ENCODE data around the gene XAGE2. TPM values are rescaled to one million over a fixed set of nuclear protein-coding genes. Genes with fewer than 3 reads are reported as not detected.
"Not testable (repeated sequence)": the region's sequence is repeated elsewhere in the genome, so short reads cannot be mapped to it uniquely, and the experiment has no call there.

The XAGE2 gene, protein sequence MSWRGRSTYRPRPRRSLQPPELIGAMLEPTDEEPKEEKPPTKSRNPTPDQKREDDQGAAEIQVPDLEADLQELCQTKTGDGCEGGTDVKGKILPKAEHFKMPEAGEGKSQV
- total RNA-seq (2014; rRNA removed; shearing (Covaris generic)): not detected in 2 replicates
- not detected in 2 replicates for polyA plus RNA-seq (2015; cell fraction: cytosol; rRNA removed)
- polyA plus RNA-seq (2015; cell fraction: nucleus; rRNA removed): not detected in 2 replicates

- in situ Hi-C loops (cut with HindIII; ENCODE audit: low pct_unique_long_range_greater_than_20kb, low sequenced_read_pairs): no loop called here
- no peak for DNase-seq (ENCODE audit: low read depth, low spot score)
Measured at GRCh38 chrX:52368368-52369055, at the start of gene XAGE2. Gene XAGE2 (plus strand): TSS chrX:52369021. CDS start chrX:52370015, 994 bp downstream.

GRCh38 chrX:52337410-52337809 lies 31.4 kb upstream of the XAGE2 start:
- in situ Hi-C loops (cut with HindIII; ENCODE audit: low pct_unique_long_range_greater_than_20kb, low sequenced_read_pairs): no loop called here
- no peak for DNase-seq (ENCODE audit: low read depth, low spot score)

- in situ Hi-C loops (cut with HindIII; ENCODE audit: low pct_unique_long_range_greater_than_20kb, low sequenced_read_pairs): no loop called here
- peak; percentile 7 for DNase-seq (ENCODE audit: low read depth, low spot score)
Measured at GRCh38 chrX:52341493-52341892, 27.3 kb upstream of the XAGE2 start.

- in situ Hi-C loops (cut with HindIII; ENCODE audit: low pct_unique_long_range_greater_than_20kb, low sequenced_read_pairs): not testable (repeated sequence)
Measured at GRCh38 chrX:52343131-52343530, 25.7 kb upstream of the XAGE2 start.

GRCh38 chrX:52345402-52345801 lies 23.4 kb upstream of the XAGE2 start:
- peak; percentile 67 for DNase-seq (ENCODE audit: low read depth, low spot score)
- in situ Hi-C loops (cut with HindIII; ENCODE audit: low pct_unique_long_range_greater_than_20kb, low sequenced_read_pairs): not testable (repeated sequence)

More at GRCh38 chrX:52343131-52343530, 25.7 kb upstream of the XAGE2 start:
- not testable (repeated sequence) for DNase-seq (ENCODE audit: low read depth, low spot score)

- in situ Hi-C loops (cut with HindIII; ENCODE audit: low pct_unique_long_range_greater_than_20kb, low sequenced_read_pairs): no loop called here
- DNase-seq (ENCODE audit: low read depth, low spot score): no peak
Measured at GRCh38 chrX:52346174-52347165, 22.4 kb upstream of the XAGE2 start.

GRCh38 chrX:52349681-52350080 lies 19.1 kb upstream of the XAGE2 start:
- DNase-seq (ENCODE audit: low read depth, low spot score): no peak
- in situ Hi-C loops (cut with HindIII; ENCODE audit: low pct_unique_long_range_greater_than_20kb, low sequenced_read_pairs): no loop called here

DNA sequence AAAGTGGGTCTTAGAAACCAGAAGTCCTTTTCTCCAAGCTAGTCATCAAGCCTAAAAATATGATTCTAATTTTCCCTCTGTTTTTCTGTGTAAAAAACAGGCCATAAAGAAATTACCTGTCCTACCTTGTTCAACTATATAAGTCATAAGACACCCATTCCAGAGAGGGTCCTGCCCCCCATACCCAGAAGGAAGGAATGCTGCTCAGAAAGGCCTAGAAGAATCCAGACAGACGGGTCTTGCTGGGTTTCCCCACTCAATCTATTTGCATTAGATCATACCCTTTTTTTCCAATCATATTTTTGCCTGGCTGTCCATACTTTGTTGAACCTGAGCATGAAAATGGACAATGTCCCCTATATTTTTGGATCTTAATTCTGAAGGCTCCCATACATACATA lies 16.3 kb upstream of the XAGE2 start:
- in situ Hi-C loops (cut with HindIII; ENCODE audit: low pct_unique_long_range_greater_than_20kb, low sequenced_read_pairs): no loop called here
- DNase-seq (ENCODE audit: low read depth, low spot score): no peak

- in situ Hi-C loops (cut with HindIII; ENCODE audit: low pct_unique_long_range_greater_than_20kb, low sequenced_read_pairs): no loop called here
Measured at GRCh38 chrX:52353838-52354237, 15.0 kb upstream of the XAGE2 start.

GRCh38 chrX:52355108-52355507 lies 13.7 kb upstream of the XAGE2 start:
- DNase-seq (ENCODE audit: low read depth, low spot score): no peak
- in situ Hi-C loops (cut with HindIII; ENCODE audit: low pct_unique_long_range_greater_than_20kb, low sequenced_read_pairs): no loop called here

More at GRCh38 chrX:52353838-52354237, 15.0 kb upstream of the XAGE2 start:
- no peak for DNase-seq (ENCODE audit: low read depth, low spot score)

GRCh38 chrX:52359614-52360232 lies 9.1 kb upstream of the XAGE2 start:
- in situ Hi-C loops (cut with HindIII; ENCODE audit: low pct_unique_long_range_greater_than_20kb, low sequenced_read_pairs): no loop called here
- no peak for DNase-seq (ENCODE audit: low read depth, low spot score)

DNA sequence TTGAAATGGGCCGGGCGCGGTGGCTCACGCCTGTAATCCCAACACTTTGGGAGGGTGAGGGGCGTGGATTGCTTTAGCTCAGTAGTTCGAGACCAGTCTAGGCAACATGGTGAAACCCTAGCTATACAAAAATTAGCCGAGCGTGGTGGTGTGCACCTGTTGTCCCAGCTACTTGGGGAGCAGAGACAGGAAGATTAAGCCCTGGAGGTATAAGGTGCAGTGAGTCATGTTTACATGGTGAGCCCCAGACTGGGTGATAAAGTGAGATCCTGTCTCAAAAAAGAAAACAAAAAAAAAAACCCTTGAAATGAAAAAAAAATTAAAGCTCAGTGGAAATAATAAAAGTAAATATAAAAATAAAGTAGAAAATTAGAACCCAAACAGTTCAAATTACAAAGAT lies 6.9 kb upstream of the XAGE2 start:
- in situ Hi-C loops (cut with HindIII; ENCODE audit: low pct_unique_long_range_greater_than_20kb, low sequenced_read_pairs): no loop called here
- DNase-seq (ENCODE audit: low read depth, low spot score): no peak

- in situ Hi-C loops (cut with HindIII; ENCODE audit: low pct_unique_long_range_greater_than_20kb, low sequenced_read_pairs): no loop called here
- DNase-seq (ENCODE audit: low read depth, low spot score): peak; percentile 10
Measured at GRCh38 chrX:52363247-52363883, 5.5 kb upstream of the XAGE2 start.

- in situ Hi-C loops (cut with HindIII; ENCODE audit: low pct_unique_long_range_greater_than_20kb, low sequenced_read_pairs): no loop called here
- DNase-seq (ENCODE audit: low read depth, low spot score): no peak
Measured at GRCh38 chrX:52378870-52379269, 10.0 kb downstream of the XAGE2 start.

DNA sequence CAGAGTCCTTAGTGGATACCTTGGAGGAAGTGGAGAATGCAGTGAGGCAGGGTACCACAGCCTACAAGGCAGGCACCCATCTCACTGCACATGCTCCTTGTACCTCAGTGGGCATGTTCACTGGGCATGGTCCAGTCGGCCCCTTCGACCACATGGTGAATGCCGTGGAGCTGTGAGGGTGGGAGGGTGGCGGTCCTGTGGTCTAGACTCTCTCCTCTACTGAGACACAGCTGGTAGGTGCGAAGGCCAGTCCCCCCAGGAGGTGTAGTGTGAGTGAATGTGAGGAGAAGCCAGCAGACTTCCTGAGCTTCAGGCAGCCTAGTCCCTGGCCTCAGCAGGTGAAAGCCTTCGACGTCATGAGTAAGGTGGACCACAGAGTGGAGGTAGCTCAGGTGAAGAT lies 12.2 kb downstream of the XAGE2 start:
- no peak for DNase-seq (ENCODE audit: low read depth, low spot score)
- in situ Hi-C loops (cut with HindIII; ENCODE audit: low pct_unique_long_range_greater_than_20kb, low sequenced_read_pairs): no loop called here

DNA sequence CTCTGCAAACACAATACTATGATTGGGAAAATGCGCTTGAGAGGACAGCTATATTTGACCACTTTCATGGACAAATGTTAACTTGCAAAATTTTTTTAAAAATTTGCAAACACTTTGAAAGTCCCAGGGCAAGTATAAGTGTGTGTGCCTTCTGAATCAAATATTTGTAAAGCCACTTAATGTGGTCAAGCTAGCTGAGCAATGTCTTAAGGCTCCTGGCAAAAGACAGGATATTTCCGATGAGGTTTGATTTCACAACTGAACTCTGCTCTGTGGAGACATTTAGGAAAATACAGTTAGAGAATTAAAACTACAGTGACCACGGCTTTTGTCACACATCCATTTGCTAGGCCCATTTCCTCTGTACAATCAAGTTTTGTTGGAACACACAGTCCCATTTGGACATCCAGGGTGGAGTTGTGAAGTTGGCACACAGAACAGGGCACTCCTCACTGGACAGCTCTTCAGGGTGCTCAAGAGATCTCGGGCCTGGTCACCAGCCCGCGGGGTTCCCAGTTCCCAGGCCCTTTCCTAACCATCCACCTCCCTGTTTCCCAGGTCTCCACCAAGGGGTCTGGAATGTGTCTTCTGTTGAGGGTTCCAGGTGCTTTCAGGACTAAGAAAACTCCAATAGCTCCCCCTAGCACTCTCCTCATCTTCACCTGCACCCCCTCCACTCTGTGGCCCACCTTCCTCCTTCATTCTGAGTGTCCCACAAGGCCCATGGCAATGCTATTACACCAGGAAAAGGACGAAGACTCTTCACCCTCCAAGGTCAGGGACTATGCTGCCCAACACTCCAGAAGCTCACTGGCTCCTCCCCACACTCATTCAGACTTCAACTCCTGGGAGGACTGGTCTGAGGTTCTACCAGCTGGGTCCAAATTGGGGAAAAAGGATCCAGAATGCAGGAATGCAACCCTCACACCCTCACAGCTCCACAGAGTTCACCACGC lies 41.9 kb downstream of the XAGE2 start:
- no peak for DNase-seq (ENCODE audit: low read depth, low spot score)
- in situ Hi-C loops (cut with HindIII; ENCODE audit: low pct_unique_long_range_greater_than_20kb, low sequenced_read_pairs): no loop called here
